Suprapubic skin (tissue), 4 donors: Measurements from ENCODE around the gene ASF1A. TPM values are rescaled to one million over a fixed set of nuclear protein-coding genes. Genes with fewer than 3 reads are reported as not detected.

Source experiments
- DNase-seq, 2 donors: peaks; one replicate each; pipeline ENCODE4 v3.0.0-alpha.2; 2019; ENCODE audit warnings: low spot score in 2 of 2
- H3K27ac ChIP-seq: fragments of 200-600 bp; sonication (generic); one replicate; pipeline ENCODE4 v1.5.1; 2019
- H3K27me3 ChIP-seq: fragments of 200-600 bp; sonication (generic); one replicate; pipeline ENCODE4 v1.5.1; 2019
- H3K36me3 ChIP-seq: fragments of 200-600 bp; sonication (generic); one replicate; pipeline ENCODE4 v1.5.1; 2019
- H3K4me1 ChIP-seq: fragments of 200-600 bp; sonication (generic); one replicate; pipeline ENCODE4 v1.5.1; 2019
- H3K4me3 ChIP-seq: fragments of 200-600 bp; sonication (generic); one replicate; pipeline ENCODE4 v1.5.1; 2019; ENCODE audit warnings: mild to moderate bottlenecking
- H3K9me3 ChIP-seq: fragments of 200-600 bp; sonication (generic); one replicate; pipeline ENCODE4 v1.5.1; 2019
- CTCF ChIP-seq, 2 donors: fragments of 200-600 bp in 1 of 2; fragments of 450-650 bp in 1 of 2; sonication (generic) in 1 of 2; IDR thresholded peaks; one replicate each; pipeline ENCODE4 v1.5.1; 2016 to 2019; ENCODE audit warnings: antibody characterized with exemption in 2 of 2, mild to moderate bottlenecking in 1 of 2, moderate library complexity in 1 of 2
- EP300 ChIP-seq: sonication (generic); formaldehyde crosslinking; IDR thresholded peaks from one replicate; pipeline ENCODE4 v1.6.1; 2017; ENCODE audit warnings: antibody characterized with exemption
- POLR2A ChIP-seq, 2 donors: fragments of 450-650 bp; IDR thresholded peaks; one replicate each; pipeline ENCODE4 v1.6.1; 2017; ENCODE audit warnings: antibody characterized with exemption in 2 of 2, mild to moderate bottlenecking in 2 of 2, moderate library complexity in 2 of 2
- POLR2AphosphoS5 ChIP-seq, 3 donors: sonication (generic); formaldehyde crosslinking; IDR thresholded peaks; one replicate each; pipeline ENCODE4 v1.6.1; 2017; ENCODE audit warnings: antibody characterized with exemption in 3 of 3
- WGBS: methylation state at CpG from one replicate; pipeline ENCODE4 v1.1.5; 2018; 5-methylcytosine and 5-hydroxymethylcytosine counted together
- total RNA-seq, 4 donors: library from RNA; depleted of rRNA; stranded (reverse); fragments of >200 nt; gene quantifications; one replicate each; pipeline ENCODE4 v1.1.0, GENCODE V29; 2016

The ASF1A gene
- total RNA-seq, 4 donors from 2014 or later, result 11.3 to 15.7 (median 13.6) TPM

GRCh38 chr6:118902726-118903125 is 8.8 kb downstream of the ASF1A start:
- H3K27ac ChIP-seq, result no peak overlapping the region
- DNase-seq, result no peak
- no peaks in the 10 kb centered on the region for H3K27me3 ChIP-seq
- H3K4me3 ChIP-seq, result no peak overlapping the region
- peaks cover 17% of the 10 kb centered on the region for H3K4me1 ChIP-seq
- H3K36me3 ChIP-seq, result peaks cover 41% of the 10 kb centered on the region
- TF ChIP-seq POLR2AphosphoS5 (IDR thresholded peaks at IDR 0.05) (no peak), EP300 (no peak), POLR2A (IDR thresholded peaks at IDR 0.05) (no peak), CTCF (IDR thresholded peaks at IDR 0.05) (no peak)
- no peaks in the 10 kb centered on the region for H3K9me3 ChIP-seq

- peaks cover 44% of the 10 kb centered on the region for H3K36me3 ChIP-seq
- H3K4me3 ChIP-seq, result no peak overlapping the region
- no peak for DNase-seq
- TF ChIP-seq CTCF (IDR thresholded peaks at IDR 0.05) (no peak), POLR2A (IDR thresholded peaks at IDR 0.05) (no peak), POLR2AphosphoS5 (IDR thresholded peaks at IDR 0.05) (no peak), EP300 (no peak)
- no peaks in the 10 kb centered on the region for H3K27me3 ChIP-seq
- 47% methylated on average over 2 of the region's 2 CpGs for WGBS
- no peak overlapping the region for H3K27ac ChIP-seq
- peaks cover 17% of the 10 kb centered on the region for H3K4me1 ChIP-seq
- no peaks in the 10 kb centered on the region for H3K9me3 ChIP-seq
Observed at GRCh38 chr6:118903138-118903537, 9.2 kb downstream of the ASF1A start.

- Histone ChIP-seq H3K4me1 (peaks cover 15% of the 10 kb centered on the region), H3K4me3 (no peak overlapping the region), H3K36me3 (peaks cover 44% of the 10 kb centered on the region), H3K9me3 (no peaks in the 10 kb centered on the region), H3K27me3 (no peaks in the 10 kb centered on the region), H3K27ac (no peak overlapping the region)
- 93% methylated on average over 6 of the region's 6 CpGs for WGBS
- no peak for TF ChIP-seq POLR2A (IDR thresholded peaks at IDR 0.05)
- TF ChIP-seq EP300, result no peak
- no peak for TF ChIP-seq POLR2AphosphoS5 (IDR thresholded peaks at IDR 0.05)
- no peak for TF ChIP-seq CTCF (IDR thresholded peaks at IDR 0.05)
- no peak for DNase-seq
Observed at GRCh38 chr6:118903691-118904090, 9.7 kb downstream of the ASF1A start.

GRCh38 chr6:118905084-118905483 is 11.1 kb downstream of the ASF1A start:
- no peaks in the 10 kb centered on the region for H3K9me3 ChIP-seq
- H3K36me3 ChIP-seq, result peaks cover 48% of the 10 kb centered on the region
- no peak for TF ChIP-seq EP300
- no peak for TF ChIP-seq POLR2AphosphoS5 (IDR thresholded peaks at IDR 0.05)
- no peak for TF ChIP-seq POLR2A (IDR thresholded peaks at IDR 0.05)
- no peak for TF ChIP-seq CTCF (IDR thresholded peaks at IDR 0.05)
- no peak overlapping the region for H3K27ac ChIP-seq
- DNase-seq, result no peak
- peaks cover 5% of the 10 kb centered on the region for H3K4me1 ChIP-seq
- H3K27me3 ChIP-seq, result no peaks in the 10 kb centered on the region
- no peak overlapping the region for H3K4me3 ChIP-seq

- Histone ChIP-seq H3K4me3 (no peak overlapping the region), H3K4me1 (peaks cover 3% of the 10 kb centered on the region), H3K9me3 (no peaks in the 10 kb centered on the region), H3K36me3 (peaks cover 52% of the 10 kb centered on the region), H3K27ac (no peak overlapping the region), H3K27me3 (no peaks in the 10 kb centered on the region)
- 81% methylated on average over 4 of the region's 4 CpGs for WGBS
- DNase-seq, result no peak
- no peak for TF ChIP-seq CTCF (IDR thresholded peaks at IDR 0.05)
- TF ChIP-seq POLR2A (IDR thresholded peaks at IDR 0.05), result no peak
- TF ChIP-seq POLR2AphosphoS5 (IDR thresholded peaks at IDR 0.05), result no peak
- no peak for TF ChIP-seq EP300
Observed at GRCh38 chr6:118905851-118906250, 11.9 kb downstream of the ASF1A start.
